GM10266 (cell line): ENCODE results near the gene SRCIN1.

Source experiments
- DNase-seq: peaks from one replicate; pipeline ENCODE4 v3.0.0; 2012; ENCODE audit errors: extremely low spot score
- CTCF ChIP-seq: IDR thresholded peaks from 2 replicates; pipeline ENCODE4 v1.5.1; 2012; ENCODE audit warnings: mild to moderate bottlenecking, low read depth; ENCODE audit not compliant: control insufficient read depth, insufficient read depth; ENCODE audit errors: missing control alignments

Gene SRCIN1

DNA sequence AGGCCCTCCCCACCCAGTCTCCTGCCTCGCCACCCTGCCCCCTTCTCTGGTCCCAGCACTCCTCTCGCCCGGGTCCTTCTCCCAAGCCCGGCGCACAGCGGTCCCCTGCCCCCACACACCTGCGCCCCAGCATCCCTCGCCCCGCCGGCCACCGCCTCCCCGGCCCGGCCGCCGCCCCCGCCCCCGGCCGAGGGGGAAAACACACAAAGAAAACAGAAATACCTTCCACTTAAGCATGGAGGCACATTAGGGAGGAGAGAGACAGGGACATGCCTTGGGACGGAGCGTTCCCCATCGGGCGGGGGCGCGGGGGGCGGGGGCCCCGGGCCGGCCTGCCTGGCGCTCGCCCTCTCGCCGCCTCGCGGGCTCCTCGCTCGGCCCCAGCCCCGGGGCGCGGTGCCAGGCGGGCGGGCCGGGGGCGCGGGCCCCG is 326 bp downstream of the SRCIN1 start:
- peak; percentile 69 for DNase-seq
- no peak for TF ChIP-seq CTCF

- TF ChIP-seq CTCF, result peak; percentile 34
- DNase-seq, result peak; percentile 76
Measured at GRCh38 chr17:38604479-38605403, 1.0 kb downstream of the SRCIN1 start.

DNA sequence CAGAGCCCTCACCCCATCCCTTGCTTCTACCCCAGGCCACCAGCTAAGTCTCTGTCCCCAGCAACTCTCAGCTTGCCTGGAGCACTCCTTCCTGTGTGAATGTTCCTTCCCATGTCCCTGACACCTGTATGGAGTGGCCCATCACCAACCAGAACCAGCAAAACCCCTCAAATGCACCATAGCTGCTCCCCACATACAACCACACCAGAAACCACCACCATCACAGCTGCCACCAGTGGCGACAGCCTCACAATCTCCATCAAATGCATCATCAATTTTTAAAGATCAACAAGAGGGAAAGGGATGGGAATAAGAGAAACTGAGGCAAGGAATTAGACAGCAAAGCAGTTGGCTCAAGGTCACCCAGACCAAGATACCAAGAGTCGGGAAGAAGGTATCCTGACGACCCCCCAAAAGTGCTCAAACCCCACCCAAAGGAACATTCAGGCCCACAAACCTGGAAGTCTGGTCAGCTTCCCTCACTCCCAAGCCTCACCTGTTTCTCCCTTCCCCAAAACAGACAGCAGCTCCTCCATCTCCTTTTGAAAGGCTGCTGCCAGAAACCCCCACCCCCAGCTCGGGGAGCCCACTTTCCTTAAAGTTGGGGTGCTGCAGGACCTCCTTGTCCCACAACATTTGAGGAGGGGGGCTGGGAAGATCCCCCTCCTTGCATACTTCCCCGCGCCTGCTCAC is 1.8 kb downstream of the SRCIN1 start:
- DNase-seq, result no peak
- TF ChIP-seq CTCF, result no peak

- DNase-seq, result no peak
- no peak for TF ChIP-seq CTCF
Measured at GRCh38 chr17:38602956-38603785, 2.6 kb downstream of the SRCIN1 start.

GRCh38 chr17:38602453-38602852 is 3.3 kb downstream of the SRCIN1 start:
- no peak for DNase-seq
- no peak for TF ChIP-seq CTCF

- DNase-seq, result no peak
- no peak for TF ChIP-seq CTCF
Measured at GRCh38 chr17:38601539-38602351, 4.0 kb downstream of the SRCIN1 start.
